ENCODE measurements around the gene ZNG1F. TPM values are rescaled to one million over a fixed set of nuclear protein-coding genes. Genes with fewer than 3 reads are reported as not detected.
"Not testable (repeated sequence)": the region's sequence is repeated elsewhere in the genome, so short reads cannot be mapped to it uniquely, and the experiment has no call there.

ZNG1F gene
- total RNA-seq, result 8.7 TPM

GRCh38 chr9:41189217-41189616, at the start of gene ZNG1F:
Gene ZNG1F, minus strand, starts transcription at chr9:41189317. Its CDS starts 59 bp downstream, at chr9:41189258.
- not testable (repeated sequence) for ATAC-seq

DNA sequence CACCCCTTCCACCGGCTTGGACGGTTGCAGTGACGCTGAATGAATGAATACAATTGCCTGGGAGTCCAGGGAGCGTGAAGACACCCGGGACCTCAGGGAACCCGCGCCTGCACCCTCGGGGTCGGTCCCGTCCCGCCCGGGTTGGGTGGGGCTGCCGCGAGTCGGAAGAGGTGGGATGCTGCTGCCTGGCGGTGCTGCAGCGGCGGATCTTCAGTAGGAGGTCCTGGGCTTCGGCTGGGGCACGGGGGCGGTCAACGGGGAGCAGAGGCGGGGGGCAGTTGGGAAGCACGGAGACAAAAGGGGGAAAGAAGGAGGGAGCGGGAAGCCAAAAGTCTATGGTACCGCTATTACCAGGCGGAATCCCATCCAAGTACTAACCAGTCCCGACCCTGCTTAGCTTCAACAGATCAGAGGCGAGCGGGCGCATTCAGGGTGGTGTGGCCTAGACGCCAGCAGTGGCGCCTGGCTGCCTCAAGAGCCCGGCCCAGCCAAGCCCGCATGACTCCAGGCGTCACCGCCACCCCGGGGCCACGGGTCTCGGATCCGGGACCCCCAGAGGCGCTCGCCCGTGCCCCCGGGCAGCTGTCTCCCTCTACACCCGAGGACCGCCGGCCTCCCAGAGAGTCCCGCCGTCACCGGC, 48.1 kb upstream of the ZNG1F start:
- intact Hi-C loops (cut with DNase I); ATAC-seq: not testable (repeated sequence)
- peak; percentile 60 for DNase-seq (ENCODE audit: low spot score)

More at GRCh38 chr9:41189217-41189616, at the start of gene ZNG1F:
- DNase-seq (ENCODE audit: low spot score); intact Hi-C loops (cut with DNase I): not testable (repeated sequence)

- DNase-seq (ENCODE audit: low spot score); ATAC-seq; intact Hi-C loops (cut with DNase I): not testable (repeated sequence)
Measured at GRCh38 chr9:41236486-41237109, 47.5 kb upstream of the ZNG1F start.

DNA sequence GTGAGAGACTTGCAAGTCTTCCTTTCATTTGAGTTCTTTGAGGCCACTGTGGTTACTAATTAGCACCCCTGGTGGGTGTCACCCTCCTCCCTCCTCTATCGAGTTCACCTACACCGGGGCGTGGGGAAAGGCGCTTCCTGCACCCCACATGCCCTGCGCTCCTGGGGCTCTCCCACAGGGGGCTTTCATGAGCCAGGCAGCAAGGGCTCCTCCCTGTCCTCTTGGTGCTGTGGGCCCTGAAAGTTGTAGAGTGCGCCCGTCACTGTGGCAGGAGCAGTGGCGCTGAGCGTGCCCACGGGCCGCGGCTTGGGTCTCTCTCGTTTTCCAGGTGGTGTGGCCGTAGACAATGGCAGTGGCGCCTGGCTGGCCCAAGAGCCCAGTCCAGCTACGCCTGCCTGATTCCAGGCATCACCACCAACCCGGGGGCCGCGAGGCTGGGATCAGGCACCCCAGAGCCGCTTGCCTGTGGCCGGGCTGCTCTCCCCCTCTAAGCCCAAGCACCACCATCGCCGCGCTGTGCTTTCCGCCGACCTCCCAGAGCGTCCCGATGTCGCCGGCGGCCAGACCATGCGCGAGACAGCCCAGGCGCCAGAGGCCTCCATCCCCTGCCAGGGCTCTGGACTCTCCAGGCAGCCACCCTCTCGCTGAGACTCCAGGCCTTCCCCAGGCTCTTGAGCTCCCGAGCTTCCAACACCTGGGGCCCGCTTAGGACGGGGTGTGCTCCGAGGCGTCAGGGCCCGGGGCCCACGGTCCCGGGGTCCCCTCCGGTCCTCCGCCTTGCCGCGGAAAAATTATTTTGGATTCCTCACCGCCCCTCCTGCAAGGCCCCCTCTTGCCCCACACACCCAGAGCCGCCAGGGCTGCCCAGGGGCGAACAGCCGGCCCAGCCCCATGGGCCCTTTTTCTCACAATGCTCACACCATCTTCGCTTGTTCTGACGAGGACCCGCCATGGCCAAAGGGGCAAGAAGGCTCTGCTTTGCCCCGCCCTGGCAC, 46.0 kb upstream of the ZNG1F start:
- peak; percentile 60 for DNase-seq (ENCODE audit: low spot score)
- intact Hi-C loops (cut with DNase I), result not testable (repeated sequence)
- ATAC-seq, result peak; percentile 48

DNA sequence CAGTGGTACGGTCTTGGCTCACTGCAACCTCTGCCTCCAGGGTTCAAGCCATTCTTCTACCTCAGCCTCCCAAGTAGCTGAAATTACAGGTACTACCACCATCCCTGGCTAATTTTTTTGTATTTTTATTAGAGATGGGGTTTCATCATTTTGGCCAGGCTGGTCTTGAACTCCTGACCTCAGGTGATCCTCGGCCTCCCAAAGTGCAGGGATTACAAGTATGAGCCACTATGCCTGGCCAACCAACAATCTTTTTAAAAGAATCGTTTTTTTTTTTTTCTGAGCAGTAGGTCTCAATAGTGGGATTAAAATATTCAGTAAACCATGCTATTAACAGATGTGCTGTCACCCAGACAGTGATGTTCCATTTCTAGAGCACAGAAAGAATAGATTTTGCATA, 45.1 kb upstream of the ZNG1F start:
- intact Hi-C loops (cut with DNase I); ATAC-seq: not testable (repeated sequence)

DNA sequence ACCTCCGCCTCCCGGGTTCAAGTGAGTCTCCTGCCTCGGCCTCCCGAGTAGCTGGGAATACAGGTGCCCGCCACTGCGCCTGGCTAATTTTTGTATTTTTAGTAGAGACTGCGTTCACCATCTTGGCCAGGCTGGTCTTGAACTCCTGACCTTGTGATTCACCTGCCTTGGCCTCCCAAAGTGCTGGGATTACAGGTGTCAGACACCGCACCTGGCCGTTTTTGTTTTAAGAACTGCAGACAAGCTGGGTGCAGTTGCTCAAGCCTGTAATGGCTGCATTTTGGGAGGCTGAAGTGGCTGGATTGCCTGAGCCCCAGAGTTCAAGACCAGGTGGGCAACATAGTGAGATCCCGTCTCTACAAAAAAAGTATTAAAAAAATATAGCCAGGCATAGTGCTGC, 43.2 kb upstream of the ZNG1F start:
- intact Hi-C loops (cut with DNase I), result not testable (repeated sequence)
- DNase-seq (ENCODE audit: low spot score) (peak; percentile 64), ATAC-seq (peak; percentile 57)

More for the DNA sequence above, 45.1 kb upstream of the ZNG1F start:
- DNase-seq (ENCODE audit: low spot score), result not testable (repeated sequence)

DNA sequence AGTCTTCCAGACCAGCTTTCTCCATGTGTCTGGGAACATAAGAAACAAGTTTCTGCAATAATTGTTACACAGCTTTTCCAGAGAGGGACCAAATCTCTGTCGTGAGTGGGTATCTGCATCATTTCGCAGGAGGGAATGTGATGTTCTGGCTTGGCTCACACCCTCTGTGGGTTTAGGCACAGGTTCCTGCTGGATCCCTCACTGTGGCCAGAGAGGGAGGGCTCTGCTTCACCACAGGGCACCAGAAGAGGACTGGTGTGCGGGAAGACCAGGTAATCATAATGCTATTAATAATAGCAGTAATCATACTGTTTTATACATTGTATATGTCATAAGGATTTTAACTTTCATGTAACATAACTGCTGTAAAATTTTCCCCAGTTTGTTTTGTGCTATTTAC, 41.3 kb upstream of the ZNG1F start:
- DNase-seq (ENCODE audit: low spot score), result peak; percentile 63
- intact Hi-C loops (cut with DNase I), result not testable (repeated sequence)
- ATAC-seq, result peak; percentile 25

GRCh38 chr9:41229408-41230401, 40.6 kb upstream of the ZNG1F start:
- ATAC-seq (peak; percentile 87), DNase-seq (ENCODE audit: low spot score) (peak; percentile 62)
- intact Hi-C loops (cut with DNase I), result no loop called here

- DNase-seq (ENCODE audit: low spot score); ATAC-seq; intact Hi-C loops (cut with DNase I): not testable (repeated sequence)
Measured at GRCh38 chr9:41219831-41220230, 30.7 kb upstream of the ZNG1F start.

DNA sequence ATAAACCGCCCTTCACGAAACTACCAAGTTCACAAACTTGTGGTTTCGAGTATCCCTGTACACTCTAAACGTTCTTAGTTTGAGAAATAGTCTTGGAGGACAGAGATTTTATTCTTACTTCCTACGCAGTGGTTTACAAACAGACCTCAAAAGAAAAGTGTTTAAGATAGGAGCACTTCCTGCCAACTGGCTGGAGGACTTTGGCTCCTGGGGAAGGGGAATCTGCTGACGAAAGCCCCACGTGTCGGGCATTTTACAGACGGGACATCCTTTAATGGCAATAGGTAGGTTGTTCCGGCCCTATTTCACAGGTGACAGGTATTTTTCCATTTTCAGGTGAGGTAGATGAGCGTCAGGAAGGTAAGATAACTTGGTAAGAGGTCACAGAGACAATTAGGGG, 678 bp downstream of the ZNG1F start:
- ATAC-seq; DNase-seq (ENCODE audit: low spot score); intact Hi-C loops (cut with DNase I): not testable (repeated sequence)

DNA sequence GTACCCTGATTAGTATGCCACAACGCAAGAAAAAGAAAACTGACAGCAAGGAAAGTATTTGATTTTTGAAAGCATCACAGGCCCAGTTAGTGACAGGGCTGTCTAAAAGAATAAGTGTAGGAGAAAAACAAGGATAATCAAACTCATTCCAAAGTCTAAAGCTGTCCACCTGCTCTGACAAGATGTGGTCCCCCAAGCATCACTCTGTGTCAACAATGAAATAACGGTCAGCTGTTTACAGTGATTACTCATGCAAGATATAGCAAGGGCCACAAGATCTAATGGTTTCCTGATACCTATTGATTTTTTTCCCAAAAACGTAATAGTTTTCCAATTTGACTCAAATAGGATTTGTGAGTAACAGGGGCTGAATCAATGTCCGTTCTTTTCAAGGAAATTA, 14.1 kb downstream of the ZNG1F start:
- intact Hi-C loops (cut with DNase I); DNase-seq (ENCODE audit: low spot score); ATAC-seq: not testable (repeated sequence)

GRCh38 chr9:41150116-41150515, 39.0 kb downstream of the ZNG1F start:
- ATAC-seq; DNase-seq (ENCODE audit: low spot score); intact Hi-C loops (cut with DNase I): not testable (repeated sequence)

DNA sequence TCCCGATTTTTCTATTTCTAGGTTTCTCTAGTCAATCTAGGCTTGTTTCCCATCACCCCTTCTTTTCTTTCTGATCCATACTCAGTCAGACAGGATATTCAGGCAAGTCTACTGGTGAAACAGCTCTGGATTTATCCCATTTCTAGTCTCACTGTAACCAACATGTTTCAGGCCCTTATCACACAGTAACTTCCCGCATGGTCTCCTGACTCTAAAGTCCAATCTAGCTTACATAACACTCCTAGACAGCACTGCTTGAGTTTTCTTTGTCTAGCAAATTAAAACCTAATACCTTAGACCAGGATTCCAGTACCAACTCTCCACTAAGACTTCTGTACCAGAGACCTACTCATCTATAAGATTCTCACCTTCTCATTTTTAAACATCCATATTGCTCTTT, 47.2 kb downstream of the ZNG1F start:
- intact Hi-C loops (cut with DNase I); ATAC-seq: not testable (repeated sequence)

GRCh38 chr9:41128581-41128980, 60.5 kb downstream of the ZNG1F start, which contains the start of gene FOXD4L6:
Gene FOXD4L6, minus strand, starts transcription at chr9:41128681. Its CDS starts 298 bp downstream, at chr9:41128383.
- DNase-seq (ENCODE audit: low spot score); ATAC-seq; intact Hi-C loops (cut with DNase I): not testable (repeated sequence)

More for the DNA sequence above, 47.2 kb downstream of the ZNG1F start:
- DNase-seq (ENCODE audit: low spot score), result not testable (repeated sequence)

- intact Hi-C loops (cut with DNase I); ATAC-seq; DNase-seq (ENCODE audit: low spot score): not testable (repeated sequence)
Measured at GRCh38 chr9:41126746-41127446, 62.2 kb downstream of the ZNG1F start.

GRCh38 chr9:41125936-41126335, 63.2 kb downstream of the ZNG1F start:
- ATAC-seq; intact Hi-C loops (cut with DNase I); DNase-seq (ENCODE audit: low spot score): not testable (repeated sequence)

DNA sequence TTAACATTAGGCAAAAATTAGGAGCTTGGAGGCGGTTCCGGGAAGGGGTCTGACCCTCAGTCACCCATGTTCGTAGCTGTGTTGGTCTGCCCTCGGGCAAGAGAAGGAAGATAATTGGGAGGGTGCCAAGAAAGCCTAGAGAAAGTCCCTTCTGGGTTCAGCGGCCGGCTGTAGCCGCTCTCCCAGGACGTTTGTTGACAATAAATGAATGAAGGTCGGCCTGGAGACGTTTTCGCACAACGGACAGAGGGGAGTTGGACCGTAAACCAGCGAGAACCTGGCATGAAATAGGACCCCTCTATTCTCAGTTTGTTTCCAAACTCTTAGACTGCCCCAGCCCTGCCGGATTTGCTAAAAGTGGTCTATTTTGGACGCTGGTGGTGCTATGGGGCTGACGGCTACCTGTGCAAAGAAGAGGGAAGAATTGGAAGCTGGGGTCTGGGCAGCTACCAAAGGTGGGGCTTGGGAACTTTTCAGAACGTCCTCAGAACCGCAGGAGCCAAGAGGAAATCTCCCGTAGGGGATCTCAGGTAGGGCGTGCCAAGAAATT, 63.9 kb downstream of the ZNG1F start:
- DNase-seq (ENCODE audit: low spot score); intact Hi-C loops (cut with DNase I): not testable (repeated sequence)
- ATAC-seq, result peak; percentile 39

Measured in sciatic nerve (tissue), 2 donors.